DND-41 (cell line): Measurements from ENCODE around the gene TSC22D2.

ENCODE experiments used
- ATAC-seq: fragments of 200-7000 bp; cut with Tn5 transposase; 3 replicates; pipeline ENCODE4 v1.9.1; 2021; ENCODE audit warnings: low read depth; ENCODE audit not compliant: insufficient read depth
- DNase-seq: peaks from one replicate; pipeline ENCODE4 v3.0.0-alpha.2; 2020
- H2AFZ ChIP-seq: 2 replicates; pipeline ENCODE4 v1.6.0; 2012; ENCODE audit warnings: low read depth, low read length
- H3K27ac ChIP-seq: 2 replicates; pipeline ENCODE4 v1.5.1; 2012; ENCODE audit warnings: low read length, inconsistent platforms
- H3K27me3 ChIP-seq: fragments of 200-600 bp; sonication (generic); 2 replicates; pipeline ENCODE4 v1.6.0; 2012; ENCODE audit warnings: low read length, mild to moderate bottlenecking, inconsistent platforms; ENCODE audit not compliant: insufficient read depth, poor library complexity
- H3K36me3 ChIP-seq: 2 replicates; pipeline ENCODE4 v1.5.1; 2012; ENCODE audit warnings: low read length, inconsistent platforms; ENCODE audit not compliant: insufficient read depth
- H3K4me1 ChIP-seq: 2 replicates; pipeline ENCODE4 v1.5.1; 2012; ENCODE audit warnings: mild to moderate bottlenecking, low read length; ENCODE audit not compliant: insufficient read depth
- H3K4me2 ChIP-seq: 2 replicates; pipeline ENCODE4 v1.6.0; 2012; ENCODE audit warnings: mild to moderate bottlenecking, moderate library complexity, low read length, inconsistent platforms; ENCODE audit not compliant: insufficient read depth
- H3K4me3 ChIP-seq, 2 experiments: fragments of 200-600 bp in 1 of 2; shearing (Covaris generic) in 1 of 2; 2 replicates each; pipeline ENCODE4 v1.5.1; 2012 to 2016; ENCODE audit warnings: inconsistent platforms in 2 of 2, low read length in 2 of 2, mild to moderate bottlenecking in 2 of 2, low read depth in 1 of 2, moderate library complexity in 1 of 2
- H3K79me2 ChIP-seq: 2 replicates; pipeline ENCODE4 v1.6.0; 2012; ENCODE audit warnings: low read length, inconsistent platforms; ENCODE audit not compliant: insufficient read depth
- H3K9ac ChIP-seq: 2 replicates; pipeline ENCODE4 v1.6.0; 2012; ENCODE audit warnings: low read depth, mild to moderate bottlenecking, inconsistent platforms, low read length, moderate library complexity
- H3K9me3 ChIP-seq: 2 replicates; pipeline ENCODE4 v1.5.1; 2012; ENCODE audit warnings: low read length, moderate library complexity, mild to moderate bottlenecking, inconsistent platforms; ENCODE audit not compliant: insufficient read depth, severe bottlenecking
- H4K20me1 ChIP-seq: 2 replicates; pipeline ENCODE4 v1.6.0; 2012; ENCODE audit warnings: low read length; ENCODE audit not compliant: insufficient read depth
- EZH2 ChIP-seq: IDR thresholded peaks from 3 replicates; pipeline ENCODE4 v1.6.1; 2012; ENCODE audit warnings: borderline replicate concordance, low read depth, mild to moderate bottlenecking, moderate library complexity, low read length, inconsistent platforms; ENCODE audit not compliant: severe bottlenecking
- TF ChIP-seq, protein P1 (sequence below): IDR thresholded peaks from 2 replicates; pipeline ENCODE4 v1.5.1; 2012; ENCODE audit warnings: borderline replicate concordance, low read length, moderate library complexity, mild to moderate bottlenecking; ENCODE audit not compliant: poor library complexity, severe bottlenecking; ENCODE audit errors: extremely low read depth

Gene TSC22D2

GRCh38 chr3:150402217-150402616 is 5.9 kb upstream of the TSC22D2 start:
- H3K27ac ChIP-seq = no peak overlapping the region
- H2AFZ ChIP-seq = no peak overlapping the region
- ATAC-seq (no peak), DNase-seq (no peak)
- H3K9ac ChIP-seq = no peak overlapping the region
- H4K20me1 ChIP-seq = no peaks in the 10 kb centered on the region
- peaks cover 6% of the 10 kb centered on the region for H3K4me1 ChIP-seq
- H3K79me2 ChIP-seq = no peaks in the 10 kb centered on the region
- H3K9me3 ChIP-seq = no peaks in the 10 kb centered on the region
- H3K27me3 ChIP-seq = peaks cover 34% of the 10 kb centered on the region
- no peak for TF ChIP-seq EZH2
- TF ChIP-seq, protein P1, sequence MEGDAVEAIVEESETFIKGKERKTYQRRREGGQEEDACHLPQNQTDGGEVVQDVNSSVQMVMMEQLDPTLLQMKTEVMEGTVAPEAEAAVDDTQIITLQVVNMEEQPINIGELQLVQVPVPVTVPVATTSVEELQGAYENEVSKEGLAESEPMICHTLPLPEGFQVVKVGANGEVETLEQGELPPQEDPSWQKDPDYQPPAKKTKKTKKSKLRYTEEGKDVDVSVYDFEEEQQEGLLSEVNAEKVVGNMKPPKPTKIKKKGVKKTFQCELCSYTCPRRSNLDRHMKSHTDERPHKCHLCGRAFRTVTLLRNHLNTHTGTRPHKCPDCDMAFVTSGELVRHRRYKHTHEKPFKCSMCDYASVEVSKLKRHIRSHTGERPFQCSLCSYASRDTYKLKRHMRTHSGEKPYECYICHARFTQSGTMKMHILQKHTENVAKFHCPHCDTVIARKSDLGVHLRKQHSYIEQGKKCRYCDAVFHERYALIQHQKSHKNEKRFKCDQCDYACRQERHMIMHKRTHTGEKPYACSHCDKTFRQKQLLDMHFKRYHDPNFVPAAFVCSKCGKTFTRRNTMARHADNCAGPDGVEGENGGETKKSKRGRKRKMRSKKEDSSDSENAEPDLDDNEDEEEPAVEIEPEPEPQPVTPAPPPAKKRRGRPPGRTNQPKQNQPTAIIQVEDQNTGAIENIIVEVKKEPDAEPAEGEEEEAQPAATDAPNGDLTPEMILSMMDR = no peak
- no peak overlapping the region for H3K4me2 ChIP-seq
- H3K36me3 ChIP-seq = no peaks in the 10 kb centered on the region
- no peak overlapping the region for H3K4me3 ChIP-seq

- H4K20me1 ChIP-seq = peaks cover 2% of the 10 kb centered on the region
- no peak overlapping the region for H3K9ac ChIP-seq
- no peaks in the 10 kb centered on the region for H3K9me3 ChIP-seq
- H3K4me2 ChIP-seq = no peak overlapping the region
- no peak overlapping the region for H3K4me3 ChIP-seq
- H3K36me3 ChIP-seq = no peaks in the 10 kb centered on the region
- TF ChIP-seq, protein P1 = no peak
- no peak for TF ChIP-seq EZH2
- no peak overlapping the region for H3K27ac ChIP-seq
- ATAC-seq (no peak), DNase-seq (no peak)
- peaks cover 3% of the 10 kb centered on the region for H3K79me2 ChIP-seq
- peaks cover 24% of the 10 kb centered on the region for H3K27me3 ChIP-seq
- H2AFZ ChIP-seq = no peak overlapping the region
- H3K4me1 ChIP-seq = peaks cover 12% of the 10 kb centered on the region
Observed at GRCh38 chr3:150404023-150404422, 4.1 kb upstream of the TSC22D2 start.

DNA sequence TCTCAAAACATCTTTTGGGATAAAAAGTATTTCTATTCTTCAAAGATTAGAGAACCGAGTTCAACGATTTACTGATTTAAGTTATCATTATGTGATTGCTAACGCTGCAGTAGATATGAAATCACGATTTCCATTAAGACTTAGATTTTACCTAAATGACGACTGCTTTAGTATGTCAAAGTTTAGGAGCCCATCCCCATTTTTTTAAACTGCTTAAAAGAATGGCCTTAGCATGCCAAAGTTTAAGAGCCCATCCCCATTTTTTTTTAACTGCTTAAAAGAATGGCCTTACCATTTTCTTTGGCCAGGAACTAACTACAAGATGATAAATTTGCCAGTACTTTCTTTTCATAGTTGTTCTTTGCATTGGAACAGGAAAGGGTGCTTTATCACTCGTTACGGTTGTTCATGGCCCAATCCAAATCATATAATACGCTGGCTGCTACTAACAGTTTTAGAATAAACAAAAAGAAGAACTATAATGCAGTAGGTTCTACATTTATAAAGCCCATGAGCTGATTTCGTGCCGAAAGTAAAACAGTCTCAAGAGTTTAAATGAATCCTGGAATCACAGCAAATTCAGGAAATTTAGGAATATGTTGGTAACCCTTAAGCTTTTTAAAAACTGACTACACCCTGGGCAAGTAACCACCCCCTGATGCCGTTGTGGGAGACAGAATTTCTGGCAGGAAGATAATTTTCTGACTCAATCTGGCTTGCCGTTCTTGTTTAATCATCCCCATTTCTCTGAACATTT is 869 bp upstream of the TSC22D2 start:
- TF ChIP-seq EZH2 = no peak
- TF ChIP-seq, protein P1 = no peak
- Histone ChIP-seq H2AFZ (peak overlapping the region; percentile 87), H3K4me3 (peak overlapping the region; percentile 54 to 91)

More for the DNA sequence above, 869 bp upstream of the TSC22D2 start:
- peaks cover 8% of the 10 kb centered on the region; the same call in 1 of the 2 replicates for H3K36me3 ChIP-seq
- H4K20me1 ChIP-seq = peaks cover 34% of the 10 kb centered on the region
- H3K9me3 ChIP-seq = no peaks in the 10 kb centered on the region
- no peak for ATAC-seq
- no peak for DNase-seq
- peak overlapping the region; percentile 80 for H3K27ac ChIP-seq
- peak overlapping the region; percentile 90 for H3K9ac ChIP-seq
- peaks cover 13% of the 10 kb centered on the region for H3K27me3 ChIP-seq
- peaks cover 28% of the 10 kb centered on the region for H3K4me1 ChIP-seq
- peak overlapping the region; percentile 91 for H3K4me2 ChIP-seq
- peaks cover 35% of the 10 kb centered on the region for H3K79me2 ChIP-seq
